Measurements from ENCODE around the gene CLK3. TPM values are rescaled to one million over a fixed set of nuclear protein-coding genes. Genes with fewer than 3 reads are reported as not detected.

Gene CLK3
- polyA plus RNA-seq, 1 experiment: 58.3 TPM

DNA sequence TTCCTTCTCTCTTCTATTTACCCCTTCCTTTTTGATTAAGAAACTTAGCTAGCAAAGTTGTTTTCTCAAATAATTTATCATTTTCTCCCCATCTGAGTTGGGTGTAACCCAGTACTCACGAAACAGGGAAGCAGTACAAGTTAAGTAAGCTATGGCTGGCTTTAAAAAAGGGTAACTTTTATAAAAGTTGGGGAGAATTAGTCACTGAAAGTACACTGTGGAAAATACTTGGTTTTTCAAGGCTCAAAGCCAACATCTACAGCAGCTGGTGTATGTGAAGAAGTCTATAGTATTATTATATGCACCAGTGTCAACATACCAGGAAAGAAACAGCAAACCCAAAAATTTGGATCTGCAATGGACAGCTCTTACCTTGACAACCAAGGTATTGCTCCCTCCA lies 25.5 kb downstream of the CLK3 start:
- Histone ChIP-seq H3K36me3 (ENCODE audit: control insufficient read depth, insufficient read depth, low read length) (peaks cover 18% of the 10 kb centered on the region), H3K4me3 (ENCODE audit: low read depth, low read length) (no peak overlapping the region), H3K27me3 (ENCODE audit: control insufficient read depth, insufficient read depth, low read length) (no peaks in the 10 kb centered on the region)
- TF ChIP-seq, protein P1, sequence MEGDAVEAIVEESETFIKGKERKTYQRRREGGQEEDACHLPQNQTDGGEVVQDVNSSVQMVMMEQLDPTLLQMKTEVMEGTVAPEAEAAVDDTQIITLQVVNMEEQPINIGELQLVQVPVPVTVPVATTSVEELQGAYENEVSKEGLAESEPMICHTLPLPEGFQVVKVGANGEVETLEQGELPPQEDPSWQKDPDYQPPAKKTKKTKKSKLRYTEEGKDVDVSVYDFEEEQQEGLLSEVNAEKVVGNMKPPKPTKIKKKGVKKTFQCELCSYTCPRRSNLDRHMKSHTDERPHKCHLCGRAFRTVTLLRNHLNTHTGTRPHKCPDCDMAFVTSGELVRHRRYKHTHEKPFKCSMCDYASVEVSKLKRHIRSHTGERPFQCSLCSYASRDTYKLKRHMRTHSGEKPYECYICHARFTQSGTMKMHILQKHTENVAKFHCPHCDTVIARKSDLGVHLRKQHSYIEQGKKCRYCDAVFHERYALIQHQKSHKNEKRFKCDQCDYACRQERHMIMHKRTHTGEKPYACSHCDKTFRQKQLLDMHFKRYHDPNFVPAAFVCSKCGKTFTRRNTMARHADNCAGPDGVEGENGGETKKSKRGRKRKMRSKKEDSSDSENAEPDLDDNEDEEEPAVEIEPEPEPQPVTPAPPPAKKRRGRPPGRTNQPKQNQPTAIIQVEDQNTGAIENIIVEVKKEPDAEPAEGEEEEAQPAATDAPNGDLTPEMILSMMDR (IDR thresholded peaks at IDR 0.05; ENCODE audit: insufficient read depth, low read depth, low read length): no peak
- no peak for DNase-seq (ENCODE audit: low read depth)
- ChIA-PET POLR2A (no interaction called here), CTCF (interaction anchor here (0.6 to 22.3 kb wide), 7 partner anchors 9 to 309 kb away, joined by 3 to 563 read pairs (median 4); partner anchors contain the start of gene CSK)

DNA sequence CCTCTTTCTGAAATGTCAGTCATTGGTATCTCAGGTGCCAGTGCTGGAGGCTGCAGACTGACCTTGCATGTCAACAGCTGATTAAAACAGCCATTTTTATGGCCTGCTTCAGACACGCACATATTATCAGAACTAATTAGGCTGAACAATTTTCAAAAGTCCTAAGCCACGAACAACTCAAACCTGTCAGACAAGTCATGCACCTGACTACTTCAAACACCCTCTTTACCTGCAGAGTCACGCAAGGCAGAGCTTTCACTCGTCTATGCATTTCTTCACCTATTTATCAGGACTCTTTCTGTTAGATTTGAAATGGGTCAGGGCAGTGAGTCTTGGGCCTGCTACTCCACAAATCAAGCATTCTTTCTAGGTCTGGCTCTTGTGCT lies 26.7 kb downstream of the CLK3 start:
- CTCF ChIA-PET: interaction anchor here (0.9 to 22.3 kb wide), 3 partner anchors 10 to 159 kb away, joined by 3 to 563 read pairs (median 21); partner anchors contain the start of gene CSK
- POLR2A ChIA-PET: no interaction called here

DNA sequence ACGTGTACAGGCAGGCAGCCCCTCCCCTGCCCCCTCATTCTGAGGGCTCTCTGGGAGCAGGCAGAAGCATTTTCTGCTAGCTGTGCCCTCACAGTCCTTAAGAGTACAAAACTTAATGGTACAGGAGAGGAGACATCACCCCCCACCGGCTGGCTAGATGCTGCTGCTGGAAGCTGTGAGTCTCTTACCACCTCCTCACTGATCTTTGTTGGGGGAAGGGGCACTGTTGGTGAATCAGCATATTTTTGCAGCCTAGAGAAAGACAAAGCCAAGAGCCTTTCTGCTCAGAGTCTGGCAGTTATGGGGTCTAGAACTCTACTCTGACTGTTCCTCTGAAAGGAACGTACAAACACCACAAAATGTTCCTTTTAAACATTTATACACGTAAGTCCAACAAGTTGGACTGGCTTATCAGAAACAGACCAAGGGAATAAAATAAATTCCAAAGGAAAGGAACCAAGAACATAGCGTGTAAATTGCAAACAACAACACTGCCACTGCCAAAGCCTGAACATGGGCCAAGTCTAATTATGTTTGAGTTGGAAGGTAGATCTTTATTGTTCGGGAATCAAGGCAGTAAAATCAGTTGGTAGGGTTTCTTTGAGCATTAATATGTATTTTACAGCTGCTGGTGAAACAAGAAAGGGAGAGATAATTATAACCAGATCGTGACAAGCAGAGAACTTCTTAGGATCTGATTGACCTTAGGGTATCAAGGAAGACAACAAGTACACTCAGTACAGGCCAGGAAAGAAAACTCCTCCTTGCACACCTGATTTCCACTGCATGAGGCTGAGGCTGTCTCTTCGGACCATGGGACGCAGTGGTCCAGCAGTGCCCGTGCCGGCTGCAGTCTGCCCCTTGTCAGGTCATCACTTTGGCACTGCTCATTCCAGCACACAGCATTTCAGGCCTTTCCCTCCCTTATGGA lies 27.4 kb downstream of the CLK3 start:
- ChIA-PET POLR2A (no interaction called here), CTCF (interaction anchor here (1.5 to 22.3 kb wide), 3 partner anchors 10 to 308 kb away, joined by 3 to 563 read pairs (median 21); partner anchors contain the start of gene CSK)
- H3K27me3 ChIP-seq (ENCODE audit: control insufficient read depth, insufficient read depth, low read length): no peaks in the 10 kb centered on the region
- TF ChIP-seq, protein P1 (IDR thresholded peaks at IDR 0.05; ENCODE audit: insufficient read depth, low read depth, low read length): no peak
- no peak overlapping the region for H3K4me3 ChIP-seq (ENCODE audit: low read depth, low read length)
- H3K36me3 ChIP-seq (ENCODE audit: control insufficient read depth, insufficient read depth, low read length): peaks cover 10% of the 10 kb centered on the region
- no peak for DNase-seq (ENCODE audit: low read depth)

More for the DNA sequence above, 26.7 kb downstream of the CLK3 start:
- Histone ChIP-seq H3K4me3 (ENCODE audit: low read depth, low read length) (no peak overlapping the region), H3K27me3 (ENCODE audit: control insufficient read depth, insufficient read depth, low read length) (no peaks in the 10 kb centered on the region), H3K36me3 (ENCODE audit: control insufficient read depth, insufficient read depth, low read length) (peaks cover 13% of the 10 kb centered on the region)
- DNase-seq (ENCODE audit: low read depth): no peak
- TF ChIP-seq, protein P1 (IDR thresholded peaks at IDR 0.05; ENCODE audit: insufficient read depth, low read depth, low read length): no peak

DNA sequence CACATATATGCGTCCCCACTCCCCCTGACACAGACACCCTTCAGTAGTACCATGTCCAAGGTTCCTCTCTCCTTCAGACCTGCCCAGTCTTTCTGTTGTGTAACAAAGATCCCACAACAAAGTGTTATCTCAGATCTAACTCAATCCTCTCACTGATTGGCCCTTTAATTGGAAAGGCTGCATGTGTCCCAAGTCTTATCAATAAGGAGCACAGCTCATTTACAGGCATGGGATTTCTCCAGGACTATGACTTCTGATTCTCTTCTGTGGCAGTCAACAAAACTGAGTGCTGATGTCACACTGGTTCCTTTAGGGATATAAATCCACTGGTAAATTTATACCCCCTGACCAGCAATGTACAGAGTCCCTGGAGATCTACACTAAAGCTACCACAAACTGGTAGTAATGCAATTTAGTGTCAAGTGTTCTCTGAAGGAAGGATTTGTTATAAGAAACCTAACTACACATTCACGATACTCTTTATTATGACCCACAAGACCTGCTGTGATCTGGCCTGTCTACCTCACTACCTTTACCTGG lies 28.1 kb downstream of the CLK3 start:
- DNase-seq (ENCODE audit: low read depth): no peak
- ChIA-PET CTCF (interaction anchor here (0.9 to 2.3 kb wide), 4 partner anchors 9 to 307 kb away, joined by 3 to 21 read pairs (median 5); no protein-coding TSS in a partner anchor), POLR2A (no interaction called here)
- TF ChIP-seq, protein P1 (IDR thresholded peaks at IDR 0.05; ENCODE audit: insufficient read depth, low read depth, low read length): no peak
- Histone ChIP-seq H3K4me3 (ENCODE audit: low read depth, low read length) (no peak overlapping the region), H3K27me3 (ENCODE audit: control insufficient read depth, insufficient read depth, low read length) (no peaks in the 10 kb centered on the region), H3K36me3 (ENCODE audit: control insufficient read depth, insufficient read depth, low read length) (peaks cover 12% of the 10 kb centered on the region)

DNA sequence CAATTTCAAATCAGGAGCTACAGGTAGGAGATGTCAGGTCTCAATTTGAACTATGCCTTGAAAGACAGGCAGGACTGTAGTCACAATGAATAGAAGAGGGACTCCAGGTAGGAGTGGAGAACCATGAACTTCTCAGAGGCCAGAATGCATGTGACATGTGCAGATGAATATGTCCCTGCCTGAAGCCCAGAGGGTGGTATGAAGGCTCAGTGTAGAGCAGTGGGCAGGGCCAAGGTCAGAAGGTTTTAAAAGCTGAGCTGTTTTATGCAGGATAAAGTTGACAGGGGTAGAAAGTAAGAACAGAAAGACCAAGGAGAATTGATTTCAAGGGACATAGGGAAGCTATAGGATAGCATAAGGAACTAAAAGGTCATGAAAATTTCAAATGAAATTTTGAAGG lies 30.8 kb downstream of the CLK3 start:
- Histone ChIP-seq H3K36me3 (ENCODE audit: control insufficient read depth, insufficient read depth, low read length) (peaks cover 1% of the 10 kb centered on the region; the same call in 1 of the 2 replicates), H3K4me3 (ENCODE audit: low read depth, low read length) (no peak overlapping the region), H3K27me3 (ENCODE audit: control insufficient read depth, insufficient read depth, low read length) (no peaks in the 10 kb centered on the region)
- POLR2A ChIA-PET: no interaction called here
- TF ChIP-seq, protein P1 (IDR thresholded peaks at IDR 0.05; ENCODE audit: insufficient read depth, low read depth, low read length): no peak
- DNase-seq (ENCODE audit: low read depth): no peak
- CTCF ChIA-PET: interaction anchor here (0.6 to 2.6 kb wide), 3 partner anchors 11 to 122 kb away, joined by 3 to 14 read pairs (median 7); no protein-coding TSS in a partner anchor

Data from BJ (cell line).